G401 (cell line): ENCODE measurements around the gene SLC16A4. TPM values are rescaled to one million over a fixed set of nuclear protein-coding genes. Genes with fewer than 3 reads are reported as not detected.

Experiments used
- DNase-seq: peaks from one replicate; pipeline ENCODE4 v3.0.0-alpha.2; 2015; ENCODE audit warnings: low spot score
- in situ Hi-C: cut with HindIII; loops from 2 replicates; pipeline ENCODE4 v1.10.0; 2016; ENCODE audit warnings: low sequenced_read_pairs, mixed read lengths
- total RNA-seq: library from RNA; depleted of rRNA; stranded (reverse); fragments of >200 nt; shearing (Covaris generic); gene quantifications from 2 replicates; pipeline ENCODE4 v1.2.3, GENCODE V29; 2014; rRNA removed

Gene SLC16A4
- total RNA-seq, 1 experiment from 2014 or later, result 0.85 TPM

- DNase-seq, result peak; percentile 100
- in situ Hi-C loops, result no loop called here
Measured at GRCh38 chr1:110338886-110339406, 51.9 kb downstream of the SLC16A4 start, which contains the start of gene RBM15. TSS of gene RBM15 (plus strand) at chr1:110339377. CDS start at chr1:110339406, 29 bp downstream.

- no peak for DNase-seq
- in situ Hi-C loops, result no loop called here
Measured at GRCh38 chr1:110338309-110338885, 52.4 kb downstream of the SLC16A4 start.

GRCh38 chr1:110337704-110338308 is 53.0 kb downstream of the SLC16A4 start:
- no peak for DNase-seq
- in situ Hi-C loops, result no loop called here

GRCh38 chr1:110336300-110337039 is 54.4 kb downstream of the SLC16A4 start:
- no peak for DNase-seq
- in situ Hi-C loops, result no loop called here

GRCh38 chr1:110335265-110335664 is 55.6 kb downstream of the SLC16A4 start:
- in situ Hi-C loops, result no loop called here
- DNase-seq, result no peak

- in situ Hi-C loops, result no loop called here
- DNase-seq, result no peak
Measured at GRCh38 chr1:110328700-110329099, 62.1 kb downstream of the SLC16A4 start.

GRCh38 chr1:110328274-110328673 is 62.6 kb downstream of the SLC16A4 start:
- DNase-seq, result no peak
- in situ Hi-C loops, result no loop called here

- no peak for DNase-seq
- in situ Hi-C loops, result no loop called here
Measured at GRCh38 chr1:110326826-110327225, 64.0 kb downstream of the SLC16A4 start.

GRCh38 chr1:110324667-110325066 is 66.2 kb downstream of the SLC16A4 start:
- DNase-seq, result no peak
- in situ Hi-C loops, result no loop called here

- no peak for DNase-seq
- in situ Hi-C loops, result no loop called here
Measured at GRCh38 chr1:110321846-110322245, 69.0 kb downstream of the SLC16A4 start.

- in situ Hi-C loops, result no loop called here
Measured at GRCh38 chr1:110321045-110321444, 69.8 kb downstream of the SLC16A4 start.

GRCh38 chr1:110320168-110320518 is 70.7 kb downstream of the SLC16A4 start:
- in situ Hi-C loops, result no loop called here
- no peak for DNase-seq

More at GRCh38 chr1:110321045-110321444, 69.8 kb downstream of the SLC16A4 start:
- DNase-seq, result no peak

GRCh38 chr1:110319332-110320167 is 71.3 kb downstream of the SLC16A4 start:
- DNase-seq, result no peak
- in situ Hi-C loops, result no loop called here

- in situ Hi-C loops, result no loop called here
- no peak for DNase-seq
Measured at GRCh38 chr1:110318046-110318445, 72.8 kb downstream of the SLC16A4 start.

- in situ Hi-C loops, result no loop called here
- DNase-seq, result no peak
Measured at GRCh38 chr1:110316735-110317134, 74.1 kb downstream of the SLC16A4 start.

Other genes starting within 250 kb of the SLC16A4 start
- gene SLC6A17, start 240.5 kb downstream of the SLC16A4 start, total RNA-seq, result 0.92 and 1.3 TPM in 2 replicates
- 4.8 and 5.9 TPM in 2 replicates for gene KCNC4, start 180.7 kb downstream of the SLC16A4 start, total RNA-seq
- gene RBM15, start 51.6 kb downstream of the SLC16A4 start, total RNA-seq, result 27.7 and 36.3 TPM in 2 replicates
- gene LAMTOR5, start 16.7 kb upstream of the SLC16A4 start, total RNA-seq, result 68.1 and 100 TPM in 2 replicates
- not detected in 2 replicates for gene PROK1, start 60.1 kb upstream of the SLC16A4 start, total RNA-seq
- gene KCNA10, start 128.1 kb upstream of the SLC16A4 start, total RNA-seq, result not detected in 2 replicates
- gene KCNA2, start 215.3 kb upstream of the SLC16A4 start, total RNA-seq, result not detected in 2 replicates